Caki2 (cell line): ENCODE measurements around the gene TBC1D5. TPM values are rescaled to one million over a fixed set of nuclear protein-coding genes. Genes with fewer than 3 reads are reported as not detected.
A peak's percentile ranks its signal among the peaks of the same experiment; 100 is the strongest.
"Not testable (repeated sequence)": the region's sequence is repeated elsewhere in the genome, so short reads cannot be mapped to it uniquely, and the experiment has no call there.

Experiments
- DNase-seq: peaks from one replicate; pipeline ENCODE4 v3.0.0-alpha.2; 2015; ENCODE audit warnings: low read depth
- in situ Hi-C: cut with HindIII; loops from 2 replicates; pipeline ENCODE4 v1.10.0; 2016; ENCODE audit warnings: low sequenced_read_pairs, low pct_unique_long_range_greater_than_20kb, mixed read lengths
- total RNA-seq: library from RNA; depleted of rRNA; stranded (reverse); fragments of >200 nt; shearing (Covaris generic); gene quantifications from 2 replicates; pipeline ENCODE4 v1.2.3, GENCODE V29; 2014; ENCODE audit warnings: low replicate concordance

Gene TBC1D5
- total RNA-seq, 1 experiment from 2014 or later, result 69.2 TPM

DNA sequence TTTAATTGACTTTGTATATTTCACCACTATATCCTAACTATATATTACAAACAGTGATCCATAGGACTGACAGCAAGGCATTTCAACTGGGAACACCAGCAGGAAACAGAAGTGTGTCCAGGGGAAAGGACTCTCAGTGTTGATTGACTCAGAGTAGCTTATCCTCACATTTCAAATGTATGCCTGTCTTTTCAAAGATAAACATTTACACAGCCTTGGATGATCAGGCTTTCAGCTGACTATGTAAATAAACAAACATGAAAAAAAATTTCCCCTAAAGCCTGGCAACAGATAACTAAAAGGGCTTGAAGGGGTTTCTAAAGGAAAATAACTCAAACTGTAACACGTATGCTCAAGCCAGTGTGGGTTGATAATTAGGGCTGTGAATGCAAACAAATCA lies 321.8 kb downstream of the TBC1D5 start:
- peak; percentile 28 for DNase-seq
- in situ Hi-C loops, result no loop called here

DNA sequence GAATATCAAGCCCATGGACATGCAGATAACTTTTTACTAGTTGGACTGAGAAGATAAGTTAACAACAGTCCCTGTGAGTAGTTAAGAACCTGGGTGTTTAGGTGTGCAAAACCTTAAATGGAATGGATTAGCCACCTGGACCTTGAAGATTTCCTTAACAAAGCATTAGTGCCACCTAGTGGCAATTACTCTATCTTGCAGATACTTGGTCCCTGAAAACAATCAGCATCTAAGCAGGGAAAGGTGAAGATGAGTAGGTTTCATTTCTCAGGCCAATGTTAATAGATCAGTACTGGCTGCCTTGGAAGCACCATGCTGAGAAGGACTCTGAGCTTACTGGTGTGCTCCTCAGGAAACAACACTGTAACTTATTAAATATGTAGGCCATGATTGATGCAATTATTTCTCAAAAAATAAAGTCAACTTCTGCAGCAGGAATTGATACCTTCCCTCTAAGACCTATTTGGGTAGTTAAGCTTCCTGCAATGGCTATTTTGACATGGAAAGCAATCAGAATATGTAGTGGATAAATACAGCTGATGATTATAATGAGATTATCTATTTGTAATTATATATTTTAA lies 329.4 kb downstream of the TBC1D5 start:
- in situ Hi-C loops, result no loop called here
- DNase-seq, result peak; percentile 45

DNA sequence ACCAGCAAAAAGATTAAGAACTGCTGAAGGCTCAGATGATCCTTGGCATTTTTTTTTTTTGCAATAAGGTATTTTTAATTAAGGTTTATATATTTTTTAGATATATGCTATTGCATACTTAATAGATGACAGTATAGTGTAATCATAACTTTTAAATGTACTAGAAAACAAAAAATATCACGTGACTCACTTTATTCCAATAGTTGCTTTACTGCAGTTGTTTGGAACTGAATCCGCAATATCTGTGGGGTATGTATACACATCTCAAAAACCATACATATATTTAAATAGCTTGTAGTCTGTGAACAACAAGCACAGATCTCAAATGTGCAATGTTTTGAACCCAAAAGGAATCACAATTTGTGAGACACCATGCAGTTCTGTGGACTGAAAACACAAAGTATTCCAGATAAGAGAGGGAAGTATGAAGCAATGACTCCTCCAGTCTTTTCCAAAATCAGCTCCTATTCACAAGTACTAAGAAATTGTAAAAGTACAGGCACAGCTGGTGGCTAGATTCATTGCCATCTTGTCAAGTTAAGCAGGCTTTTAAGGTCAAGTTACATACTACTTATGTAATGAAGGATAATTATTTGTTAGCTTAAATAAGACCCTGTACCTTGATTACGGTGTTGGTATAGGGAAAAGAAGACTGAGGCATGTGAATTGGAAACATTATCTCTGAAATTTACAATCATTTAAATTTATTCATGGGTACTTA lies 331.1 kb downstream of the TBC1D5 start:
- DNase-seq, result no peak

DNA sequence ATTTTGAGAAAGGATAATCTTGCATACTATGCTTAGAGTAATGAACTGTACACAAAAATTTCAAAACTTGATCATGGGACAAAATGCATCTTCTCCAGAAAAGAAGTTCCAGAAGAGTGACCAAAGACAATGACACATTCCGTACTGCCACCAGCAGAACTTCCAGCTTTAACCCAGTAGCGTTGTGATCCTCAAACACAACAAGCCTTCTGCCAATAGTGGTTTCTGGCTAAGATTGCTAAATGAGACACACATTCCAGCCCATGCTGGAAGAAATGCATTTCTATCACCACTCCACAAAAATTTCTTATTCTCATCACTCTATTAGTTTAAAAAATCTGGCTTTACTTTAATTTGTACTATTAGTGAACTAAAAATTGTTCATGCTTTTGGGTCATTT lies 334.9 kb downstream of the TBC1D5 start:
- no peak for DNase-seq
- in situ Hi-C loops, result no loop called here

More for the DNA sequence above, 331.1 kb downstream of the TBC1D5 start:
- in situ Hi-C loops, result no loop called here

DNA sequence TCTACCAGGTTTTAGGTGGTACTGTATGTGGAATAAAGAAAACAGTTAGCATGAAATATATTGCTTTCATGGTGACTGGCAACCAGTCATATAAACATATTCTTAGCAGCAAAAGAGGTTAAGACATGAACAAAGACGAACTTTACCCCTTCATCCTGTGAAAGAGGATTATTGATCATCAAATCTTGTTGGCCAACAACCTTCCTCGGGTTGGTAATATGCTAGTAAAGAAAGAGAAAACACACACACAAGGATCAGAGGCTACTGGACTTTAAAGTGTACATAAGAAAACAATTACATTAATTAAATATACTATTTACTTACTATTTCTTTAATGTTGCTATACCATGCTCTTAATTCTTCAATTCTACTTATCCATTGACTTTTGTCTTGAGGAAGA lies 337.9 kb downstream of the TBC1D5 start:
- DNase-seq, result no peak
- in situ Hi-C loops, result no loop called here

DNA sequence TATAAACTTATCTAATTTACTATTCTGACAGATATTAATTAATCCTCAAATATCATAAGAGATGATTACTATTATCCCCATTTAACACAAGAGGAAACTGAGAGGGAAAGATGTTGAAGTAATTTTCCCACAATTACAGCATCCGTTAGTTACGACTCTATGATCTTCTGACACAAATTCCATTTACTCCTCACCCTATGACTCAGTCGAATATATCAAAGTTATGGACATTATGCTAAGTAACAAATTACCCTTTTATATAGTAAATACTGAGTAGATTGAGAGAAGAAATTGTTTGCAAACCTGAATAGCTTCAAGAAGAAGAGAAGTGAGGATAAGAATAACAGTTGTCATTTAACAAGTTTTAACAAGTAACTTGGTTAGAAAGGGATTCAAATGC lies 340.0 kb downstream of the TBC1D5 start:
- in situ Hi-C loops, result no loop called here
- DNase-seq, result no peak

DNA sequence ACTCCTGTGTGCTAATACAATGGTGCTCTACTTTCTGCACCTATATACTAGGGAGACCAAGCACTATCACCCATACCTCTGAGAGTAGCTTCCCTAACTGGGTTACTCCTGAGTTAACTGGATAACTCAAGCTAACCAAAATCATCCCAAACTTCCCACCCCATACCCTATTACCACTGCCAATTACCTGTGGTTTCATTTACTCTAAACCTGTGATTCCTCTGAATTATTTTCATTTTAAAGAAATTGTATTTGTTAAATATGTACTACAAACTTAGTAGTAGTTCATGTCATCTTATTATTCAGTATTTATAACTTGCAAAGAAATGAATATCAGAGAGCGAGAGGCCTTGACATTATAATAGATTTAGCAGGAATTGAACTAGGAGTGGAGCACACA lies 340.5 kb downstream of the TBC1D5 start:
- no peak for DNase-seq
- in situ Hi-C loops, result no loop called here

DNA sequence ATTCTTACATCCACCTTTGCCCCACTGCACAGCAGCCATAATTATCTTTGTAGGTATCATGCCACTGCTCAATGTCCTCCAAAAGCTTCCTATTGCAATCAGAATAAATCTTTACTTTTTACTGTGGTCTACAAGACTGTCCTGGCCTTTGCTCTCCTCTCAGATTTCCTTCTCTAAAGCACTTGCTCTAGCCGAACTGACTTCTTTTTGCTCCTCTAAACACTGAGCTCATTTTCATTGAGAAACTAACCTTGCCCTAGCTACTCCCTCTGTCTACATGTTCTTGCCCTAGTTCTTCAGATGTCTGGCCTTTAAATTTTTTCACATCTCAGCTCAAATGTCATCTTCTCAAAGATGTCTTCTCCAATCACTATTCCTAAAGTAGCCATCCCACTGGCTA lies 342.8 kb downstream of the TBC1D5 start:
- no peak for DNase-seq
- in situ Hi-C loops, result no loop called here

DNA sequence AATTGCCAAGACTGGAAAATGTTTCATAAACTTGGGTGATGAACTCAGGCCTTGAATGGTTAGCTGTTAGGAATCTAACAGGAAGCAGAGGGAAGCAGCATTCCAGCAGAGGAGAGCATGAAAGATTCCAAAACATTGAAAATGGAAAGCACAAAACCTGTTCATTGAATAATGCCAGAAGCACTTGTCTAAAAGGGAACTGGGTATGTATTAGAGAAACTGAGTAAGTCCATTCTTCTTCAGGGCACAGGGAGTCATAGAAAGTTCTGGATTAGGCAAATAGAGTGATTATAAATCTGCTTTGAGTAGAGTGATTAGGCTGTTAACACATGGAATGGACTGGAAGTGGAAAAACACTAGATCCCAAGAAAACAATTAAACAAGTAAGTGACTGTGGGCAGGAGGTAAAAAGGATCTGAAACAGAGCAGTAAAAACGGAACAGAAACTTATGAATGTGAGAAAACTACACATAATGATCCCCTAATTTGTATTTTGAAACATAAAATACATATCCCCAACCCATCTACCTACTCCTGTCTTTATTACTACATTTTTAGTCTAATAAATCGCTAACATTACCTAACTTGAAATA lies 343.4 kb downstream of the TBC1D5 start:
- no peak for DNase-seq
- in situ Hi-C loops, result no loop called here

DNA sequence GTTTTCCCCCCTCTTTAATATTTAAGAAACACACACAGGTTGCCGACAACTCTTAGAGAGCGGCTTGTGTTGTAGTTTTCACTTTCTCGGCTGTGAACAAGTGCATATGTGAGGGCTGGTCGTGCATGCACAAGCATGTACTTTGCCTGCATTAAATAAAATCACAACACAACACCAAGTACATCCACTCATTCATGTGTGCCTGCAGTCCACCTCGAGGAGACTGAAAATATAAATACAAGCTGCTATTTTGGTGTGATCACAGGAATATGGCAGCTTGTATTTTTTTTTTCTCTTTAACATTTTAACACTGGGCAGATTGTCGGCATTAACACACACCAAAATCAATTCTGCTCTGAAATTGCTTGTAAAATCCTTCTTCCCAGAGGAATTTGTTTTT lies 346.4 kb downstream of the TBC1D5 start:
- in situ Hi-C loops, result no loop called here
- DNase-seq, result no peak

DNA sequence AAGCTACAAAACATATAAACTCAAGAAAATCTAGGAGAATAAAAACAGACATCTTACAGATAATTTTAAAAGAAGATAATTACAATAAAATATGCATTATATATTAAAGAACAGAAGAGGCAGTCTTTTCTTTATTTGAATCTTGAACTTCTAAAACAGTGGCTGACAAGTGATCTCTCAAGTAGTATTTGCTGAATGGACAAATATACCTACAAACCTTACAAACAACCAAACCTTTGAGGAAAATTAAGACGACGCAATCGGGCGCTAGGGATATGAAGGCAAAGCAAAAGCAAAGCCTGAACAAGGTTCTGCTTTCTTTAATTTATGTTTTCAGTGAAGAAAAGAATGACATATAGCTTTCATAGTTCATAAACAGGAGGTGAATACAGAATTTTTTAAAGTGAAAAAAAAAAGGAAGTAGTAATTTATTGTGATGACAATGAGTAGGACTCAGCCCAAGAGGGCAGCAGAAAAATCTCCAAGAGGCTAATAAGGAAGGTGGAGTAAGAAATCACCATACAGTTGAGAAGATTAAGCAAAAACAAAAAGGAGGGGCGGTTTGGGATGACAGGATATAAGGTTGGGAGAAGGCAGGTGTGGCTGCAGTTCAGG lies 347.8 kb downstream of the TBC1D5 start:
- in situ Hi-C loops, result no loop called here
- no peak for DNase-seq

DNA sequence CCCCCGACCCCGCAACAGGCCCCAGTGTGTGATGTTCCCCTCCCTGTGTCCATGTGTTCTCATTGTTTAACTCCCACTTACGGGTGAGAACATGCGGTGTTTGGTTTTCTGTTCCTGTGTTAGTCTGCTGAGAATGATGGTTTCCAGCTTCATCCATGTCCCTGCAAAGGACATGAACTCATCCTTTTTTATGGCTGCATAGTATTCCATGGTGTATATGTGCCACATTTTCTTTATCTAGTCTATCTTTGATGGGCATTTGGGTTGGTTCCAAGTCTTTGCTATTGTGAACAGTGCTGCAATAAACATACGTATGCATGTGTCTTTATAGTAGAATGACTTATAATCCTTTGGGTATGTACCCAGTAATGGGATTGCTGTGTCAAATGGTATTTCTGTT lies 349.9 kb downstream of the TBC1D5 start:
- DNase-seq, in situ Hi-C loops: not testable (repeated sequence)

DNA sequence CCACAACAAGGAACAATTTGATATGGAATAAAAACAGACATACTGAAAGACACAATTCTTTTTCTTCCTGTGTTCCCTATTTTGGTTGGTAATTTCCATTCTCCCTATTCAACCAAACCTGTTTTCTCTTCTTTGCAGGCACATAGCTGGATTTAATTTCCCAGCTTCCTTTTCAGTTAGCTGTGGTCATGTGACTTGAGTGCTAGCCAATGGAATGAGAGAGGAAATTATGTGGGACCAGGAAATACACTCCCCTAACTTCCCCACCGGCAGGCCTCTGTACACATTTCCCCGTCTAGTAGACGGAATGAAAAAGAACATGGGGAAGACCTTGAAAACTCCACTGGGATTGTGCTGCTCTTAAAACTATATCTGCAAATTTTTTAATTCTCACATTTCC lies 351.6 kb downstream of the TBC1D5 start:
- no peak for DNase-seq
- in situ Hi-C loops, result no loop called here

DNA sequence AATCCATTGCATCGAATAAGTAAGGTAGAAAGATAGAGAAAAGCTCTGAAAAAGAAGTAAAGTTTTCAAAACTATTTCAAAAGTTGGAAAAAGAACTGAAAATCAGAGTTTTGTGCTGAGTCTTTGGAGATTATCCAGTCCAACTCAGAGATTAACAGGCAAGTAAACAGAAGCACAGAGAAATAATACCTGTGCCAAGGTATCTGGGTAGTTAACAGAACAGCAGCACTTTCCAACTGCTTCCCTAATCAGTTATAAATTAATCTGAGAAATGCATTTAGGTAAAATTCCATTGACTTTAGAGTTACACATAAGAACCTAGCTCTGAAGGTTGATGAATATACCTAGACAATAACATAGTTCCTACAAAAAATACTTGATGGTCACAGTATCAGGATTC lies 355.3 kb downstream of the TBC1D5 start:
- no peak for DNase-seq
- in situ Hi-C loops, result no loop called here

DNA sequence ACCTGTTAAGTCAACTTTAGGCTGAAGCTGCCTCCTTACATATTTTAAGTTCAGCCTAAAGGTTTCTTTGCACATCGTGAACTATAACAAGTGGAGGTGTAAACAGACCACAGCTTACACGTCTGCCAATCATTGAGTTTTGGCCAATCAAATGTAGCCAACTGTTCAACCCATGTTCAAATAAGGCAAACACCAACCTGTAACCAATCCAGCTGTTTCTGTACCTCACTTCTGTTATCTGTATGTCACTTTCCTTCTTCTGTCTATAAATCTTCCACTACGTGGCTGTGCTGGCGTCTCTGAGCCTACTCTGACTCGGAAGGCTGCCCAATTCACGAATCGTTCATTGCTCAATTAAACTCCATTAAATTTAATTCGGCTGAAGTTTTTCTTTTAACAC lies 356.0 kb downstream of the TBC1D5 start:
- no peak for DNase-seq
- in situ Hi-C loops, result no loop called here

DNA sequence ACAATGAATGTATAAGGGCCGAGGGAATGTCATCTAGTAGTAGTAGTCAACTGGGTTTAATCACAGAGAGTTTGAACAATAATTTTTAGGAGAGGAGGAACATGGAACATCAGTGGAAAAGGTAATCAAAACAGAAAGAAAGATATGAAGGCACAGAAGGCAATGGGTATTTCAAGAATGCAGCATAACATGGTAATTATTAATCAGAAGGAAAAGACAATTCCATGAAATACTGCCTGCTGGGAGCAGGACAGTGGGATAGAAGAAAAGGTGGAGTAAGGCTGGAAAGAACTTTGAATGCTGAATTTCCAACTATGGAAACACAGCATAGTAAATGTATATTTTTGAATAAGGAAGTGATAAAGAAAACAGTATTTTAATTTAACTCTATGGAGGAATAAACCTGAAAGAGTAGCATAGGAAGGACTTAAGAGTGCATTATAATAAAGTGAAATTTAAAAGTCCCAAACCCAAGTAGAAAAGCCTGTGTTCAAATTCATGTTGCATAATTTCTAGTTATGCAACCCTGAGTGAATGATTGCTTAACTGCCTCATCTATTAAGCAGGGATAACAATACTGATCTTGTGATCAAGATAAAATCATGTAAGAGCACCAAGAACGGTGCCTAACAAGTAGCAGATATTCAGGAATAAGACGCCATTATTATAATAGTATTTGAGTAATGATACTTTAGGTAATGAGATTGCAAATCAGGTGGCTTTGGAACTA lies 357.7 kb downstream of the TBC1D5 start:
- in situ Hi-C loops, result no loop called here
- DNase-seq, result peak; percentile 24

DNA sequence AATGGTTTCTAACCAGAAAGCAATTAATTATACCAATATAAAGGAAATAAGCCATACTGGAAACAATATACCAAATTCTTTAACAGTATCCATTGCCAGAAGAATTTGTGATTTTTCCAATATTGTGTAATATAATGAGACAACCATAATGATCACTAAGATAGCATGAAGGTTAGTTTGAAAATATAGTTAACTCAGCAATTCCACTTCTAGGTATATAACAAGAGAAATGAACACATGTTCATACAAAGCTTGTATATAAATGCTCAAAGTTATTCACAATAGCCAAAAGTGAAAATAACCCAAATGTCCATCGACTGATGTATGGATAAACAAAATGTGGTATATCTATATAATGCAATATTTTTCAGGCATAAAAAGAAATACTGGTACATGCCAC lies 369.1 kb downstream of the TBC1D5 start:
- in situ Hi-C loops, result no loop called here
- no peak for DNase-seq

DNA sequence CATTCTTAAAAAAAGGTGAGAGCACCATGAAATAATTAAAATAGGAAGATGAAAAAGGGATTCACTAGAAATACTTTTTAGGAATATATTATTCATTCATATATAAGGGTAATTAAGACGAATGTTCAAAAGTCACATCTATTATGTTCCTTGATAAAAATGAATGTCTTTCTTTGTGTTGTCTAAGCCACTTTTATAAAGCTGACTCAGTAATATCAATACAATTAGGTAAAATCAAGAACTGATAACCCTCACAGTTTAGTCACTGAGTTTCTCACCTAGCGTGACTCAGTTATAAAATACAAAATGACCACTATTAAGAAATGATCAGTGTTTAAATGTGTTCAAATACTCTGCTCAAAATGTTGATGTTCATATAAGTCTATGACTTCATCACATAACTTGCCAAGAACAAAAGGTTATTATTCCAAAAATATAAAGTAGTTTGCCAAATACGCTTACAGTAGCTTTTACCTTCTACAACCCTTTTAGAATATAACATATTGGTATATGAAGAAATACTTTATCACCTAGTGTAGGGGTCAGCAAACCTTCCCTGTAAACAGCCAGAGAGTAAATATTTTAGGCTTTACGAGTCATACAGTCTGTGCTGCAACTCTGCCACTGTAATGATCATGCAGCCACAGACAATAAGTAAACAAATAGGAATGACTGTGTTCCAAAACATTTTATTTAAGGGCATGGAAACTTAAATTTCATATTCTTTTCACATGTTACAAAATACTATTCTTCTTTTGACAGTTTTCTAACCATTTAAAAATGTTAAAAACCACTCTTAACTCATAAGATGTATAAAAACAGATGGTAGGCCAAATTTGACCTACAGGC lies 369.8 kb downstream of the TBC1D5 start:
- no peak for DNase-seq
- in situ Hi-C loops, result no loop called here
